ENCODE measurements around the gene ERC1.

DNA sequence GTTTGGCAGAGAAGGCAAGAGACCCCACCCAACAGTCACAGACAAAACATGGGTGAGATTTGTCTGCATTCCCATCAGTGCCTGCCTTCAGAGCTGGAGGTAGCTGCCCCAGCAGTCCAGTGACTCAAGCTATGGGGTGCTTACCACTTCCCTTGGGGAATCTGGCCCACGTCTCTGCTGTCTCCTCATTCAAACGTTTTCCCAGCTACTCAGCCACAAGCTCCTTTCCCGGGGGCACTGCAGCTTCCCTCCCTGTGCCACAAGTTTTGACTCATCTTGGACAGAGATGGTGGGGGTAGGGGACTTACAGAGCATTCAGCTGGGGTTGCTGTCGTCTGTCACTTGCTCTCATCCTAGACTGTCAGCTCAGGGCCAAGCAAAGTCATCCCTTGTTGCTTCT, 536.8 kb downstream of the ERC1 start:
- no peak for TF ChIP-seq POLR2AphosphoS5 (IDR thresholded peaks at IDR 0.05; ENCODE audit: borderline replicate concordance, low read depth, low read length)
- TF ChIP-seq EZH2 (IDR thresholded peaks at IDR 0.05) = no peak
- TF ChIP-seq FOXP2 (optimal IDR thresholded peaks at IDR 0.05; ENCODE audit: control extremely low read depth, extremely low read length, insufficient read depth) = no peak
